ENCODE results near the gene DIP2C.
"Not testable (repeated sequence)": the region's sequence is repeated elsewhere in the genome, so short reads cannot be mapped to it uniquely, and the experiment has no call there.

Gene DIP2C

DNA sequence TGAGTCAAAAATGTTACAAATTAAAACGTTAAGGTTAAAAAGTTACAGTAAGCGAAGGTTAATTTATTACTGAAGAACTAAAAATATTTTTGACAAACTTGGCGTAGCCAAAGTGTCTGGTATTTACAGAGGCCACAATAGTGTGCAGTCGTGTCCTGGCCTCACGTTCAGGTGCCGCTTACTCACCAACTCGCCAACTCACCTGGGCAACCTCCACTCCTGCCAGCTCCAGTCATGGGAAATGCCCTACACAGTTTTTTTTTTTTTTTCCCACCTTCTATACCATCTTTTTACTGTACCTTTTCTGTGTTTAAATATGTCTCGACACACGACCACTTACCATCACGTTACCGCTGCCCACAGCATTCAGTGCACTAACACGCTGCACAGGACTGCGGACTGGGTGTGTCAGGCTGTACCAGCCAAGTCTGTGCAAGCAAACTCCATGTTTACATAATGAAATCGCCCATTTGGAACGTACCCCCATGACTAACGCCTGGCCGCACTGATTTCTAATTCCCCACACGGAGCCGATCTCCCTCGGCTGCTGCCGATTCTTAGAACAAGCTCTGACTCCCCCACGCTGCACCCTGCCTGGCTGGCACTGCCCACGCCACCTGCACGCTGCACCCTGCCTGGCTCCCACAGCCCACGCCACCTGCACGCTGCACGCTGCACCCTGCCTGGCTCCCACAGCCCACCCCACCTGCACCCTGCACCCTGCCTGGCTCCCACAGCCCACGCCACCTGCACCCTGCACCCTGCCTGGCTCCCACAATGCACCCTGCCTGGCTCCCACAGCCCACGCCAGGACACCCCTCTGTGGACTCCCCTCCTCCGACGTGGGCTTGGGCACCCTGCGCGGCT is 351.1 kb downstream of the DIP2C start:
- DNase-seq = no peak

DNA sequence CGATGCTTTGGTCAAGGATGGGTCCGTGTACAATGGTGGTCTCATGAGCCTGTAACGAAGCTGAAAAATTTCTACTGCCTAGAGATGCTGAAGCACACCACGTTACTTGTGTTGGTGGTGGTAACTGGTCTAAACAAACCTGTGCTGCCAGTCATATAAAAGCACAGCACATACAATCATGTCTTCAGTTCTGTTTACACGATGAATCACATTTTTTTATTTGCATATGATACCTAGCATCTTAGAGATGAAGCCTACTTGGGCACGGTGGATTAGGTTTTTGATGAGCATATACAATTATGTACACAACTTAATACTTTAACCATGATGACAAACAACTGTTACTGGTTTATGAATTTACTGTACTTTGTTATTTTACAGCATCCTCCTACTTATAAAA is 353.2 kb downstream of the DIP2C start:
- DNase-seq = no peak

DNA sequence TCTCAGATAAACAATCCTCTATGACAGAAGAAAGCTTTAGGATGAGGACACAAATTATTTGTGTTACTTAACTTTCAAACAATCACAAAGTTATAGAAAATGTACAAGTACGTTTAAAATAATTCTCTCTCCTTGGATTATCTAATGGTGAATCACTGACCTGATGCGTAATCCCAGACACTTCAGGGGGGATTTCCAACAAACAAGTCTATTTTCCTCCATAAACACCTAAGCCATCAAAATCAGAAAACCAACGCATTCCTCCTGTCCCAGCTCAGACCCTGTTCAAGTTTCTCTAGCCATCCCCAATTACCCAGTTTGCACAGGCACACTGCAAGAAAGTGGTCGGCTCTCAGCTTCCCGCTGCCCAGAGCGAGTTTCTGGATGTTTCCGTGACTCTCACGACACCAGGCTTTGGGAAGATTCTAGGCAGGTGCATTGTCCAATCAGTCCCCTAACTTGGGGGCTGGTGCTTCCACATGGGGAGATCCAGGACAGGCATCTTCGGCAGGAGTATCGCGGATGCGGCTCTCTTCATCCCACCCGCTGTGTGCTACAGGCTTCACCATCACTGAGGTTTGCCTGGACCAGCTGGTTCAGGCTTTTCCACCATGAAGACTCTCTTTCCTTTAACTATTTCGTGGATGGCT is 354.2 kb downstream of the DIP2C start:
- DNase-seq = no peak

DNA sequence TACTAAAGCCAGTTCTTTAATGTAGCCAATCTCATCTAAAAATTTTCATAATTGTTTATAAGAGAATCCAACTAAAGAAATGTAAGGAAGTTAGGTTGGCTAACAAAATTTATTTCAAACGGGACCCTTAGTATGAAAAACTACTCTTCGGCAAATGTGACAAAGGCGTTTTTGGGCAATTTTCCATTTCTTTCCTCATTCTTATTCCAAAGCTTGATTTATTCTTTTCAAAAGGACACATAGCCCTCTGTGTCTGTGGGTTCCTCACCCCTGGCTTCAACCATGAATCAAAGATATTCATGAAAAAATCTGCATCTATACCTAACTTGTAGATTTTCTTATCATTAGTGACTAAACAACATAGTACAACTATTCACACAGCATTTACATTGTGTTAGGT is 358.3 kb downstream of the DIP2C start:
- no peak for DNase-seq

DNA sequence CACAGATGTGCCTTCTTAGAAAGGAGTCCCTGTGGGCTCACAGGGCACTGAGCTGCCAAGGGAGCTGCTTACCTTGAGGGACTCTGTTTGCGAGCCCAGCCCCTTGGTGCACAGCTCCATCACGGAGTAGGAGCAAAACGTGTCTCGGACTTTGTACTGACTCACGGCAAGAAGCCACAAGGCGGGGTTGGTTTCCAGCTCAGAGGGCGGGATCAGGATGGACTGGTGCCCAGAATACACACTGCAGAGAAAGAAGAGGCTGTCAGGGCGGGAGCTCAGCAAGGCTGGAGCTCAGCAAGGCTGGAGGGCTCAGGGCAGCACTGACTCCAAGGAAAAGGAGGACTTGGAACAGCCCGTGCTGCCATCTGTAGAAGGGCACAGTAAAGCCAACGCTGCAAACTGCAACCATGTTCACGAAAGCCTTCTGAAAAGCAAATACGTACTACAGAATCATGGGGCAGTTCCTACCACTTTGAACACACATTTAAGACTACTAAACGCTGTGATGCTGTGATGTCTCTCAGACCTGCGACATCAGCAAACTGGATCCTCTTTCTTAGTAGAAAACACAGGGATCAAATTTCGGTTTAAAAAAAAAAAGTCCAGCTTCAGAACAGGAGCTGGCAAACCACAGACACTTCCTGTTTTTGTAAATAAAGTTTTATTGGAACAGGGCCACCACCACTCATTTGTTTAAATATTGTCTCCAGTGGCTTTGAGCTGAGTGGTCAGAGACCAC is 359.9 kb downstream of the DIP2C start:
- DNase-seq = peak; percentile 36

DNA sequence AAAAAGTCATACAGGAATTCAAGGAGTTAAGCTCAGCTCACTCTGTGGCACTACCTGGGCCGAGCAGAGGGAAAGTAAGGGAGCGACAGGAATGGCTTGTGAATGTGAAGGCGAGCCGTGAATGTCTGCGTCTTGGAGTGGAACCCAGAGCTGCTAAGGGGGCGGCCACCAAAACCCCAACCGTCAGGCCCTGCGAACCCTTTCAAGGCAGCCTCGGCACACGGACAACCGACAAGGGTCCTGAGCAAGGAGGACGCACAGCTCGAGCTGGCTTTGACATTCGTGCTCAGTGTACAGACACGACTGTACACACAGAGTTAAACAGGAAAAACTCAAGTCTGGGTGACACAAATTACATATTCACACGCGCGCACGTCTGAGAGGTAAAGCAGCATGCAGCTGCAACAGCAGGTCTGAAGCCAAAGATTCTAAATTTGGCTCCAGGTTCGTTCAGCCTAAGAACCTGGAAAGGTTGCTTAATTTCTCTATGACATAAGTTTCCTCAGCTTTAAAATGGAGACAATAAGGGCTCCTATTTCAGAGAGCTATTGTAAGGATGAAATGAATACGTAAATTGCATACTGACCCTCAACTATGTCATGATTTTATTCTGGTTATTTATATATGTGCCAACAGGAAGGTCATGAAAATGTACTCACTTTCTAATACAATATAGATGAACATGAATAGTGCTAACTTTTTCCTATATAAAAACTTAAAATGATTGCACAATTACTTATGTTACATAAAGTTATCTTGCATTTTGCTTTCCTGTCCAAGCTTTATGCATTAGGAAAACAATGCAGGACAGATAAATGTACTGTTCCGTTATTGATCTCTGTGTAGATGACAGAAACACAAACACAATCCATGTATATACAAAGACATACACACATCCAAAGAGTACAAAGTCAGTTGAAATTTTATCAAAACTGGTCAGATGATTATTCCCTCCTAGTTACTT is 361.3 kb downstream of the DIP2C start:
- no peak for DNase-seq

DNA sequence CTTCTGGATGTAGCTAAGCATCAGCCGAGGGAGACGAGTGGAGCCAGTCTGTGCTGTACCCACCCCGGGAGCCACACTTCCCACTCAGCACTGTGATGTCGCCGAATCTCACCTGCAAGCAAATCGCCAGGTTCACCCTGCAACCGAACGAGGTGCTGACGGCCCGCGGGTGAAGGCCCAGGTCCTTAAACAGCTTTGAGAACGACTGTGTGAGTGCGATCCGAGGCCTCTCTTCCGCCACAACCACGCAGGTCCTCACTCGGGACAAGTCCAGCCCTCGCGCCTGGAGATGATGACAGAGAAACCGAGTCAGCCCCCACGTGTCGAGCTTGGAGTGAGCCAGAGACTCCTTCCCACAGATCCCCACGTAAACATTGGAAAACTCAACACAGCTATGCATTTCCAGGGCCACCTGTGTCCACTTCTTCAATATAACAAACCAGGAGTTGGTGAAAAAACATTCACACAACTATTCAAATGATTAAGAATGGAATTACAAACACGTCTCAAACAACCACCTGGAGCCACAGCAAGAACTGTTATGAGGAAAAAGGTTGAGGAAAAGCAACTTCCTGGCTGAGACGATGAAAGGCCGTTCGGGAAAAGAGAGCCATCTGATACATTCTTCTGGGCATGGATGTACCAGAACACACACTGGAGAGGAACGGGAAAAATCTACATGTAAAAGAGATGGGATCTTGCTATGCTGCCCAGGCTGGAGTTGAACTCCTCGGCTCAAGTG is 362.4 kb downstream of the DIP2C start:
- DNase-seq = no peak

DNA sequence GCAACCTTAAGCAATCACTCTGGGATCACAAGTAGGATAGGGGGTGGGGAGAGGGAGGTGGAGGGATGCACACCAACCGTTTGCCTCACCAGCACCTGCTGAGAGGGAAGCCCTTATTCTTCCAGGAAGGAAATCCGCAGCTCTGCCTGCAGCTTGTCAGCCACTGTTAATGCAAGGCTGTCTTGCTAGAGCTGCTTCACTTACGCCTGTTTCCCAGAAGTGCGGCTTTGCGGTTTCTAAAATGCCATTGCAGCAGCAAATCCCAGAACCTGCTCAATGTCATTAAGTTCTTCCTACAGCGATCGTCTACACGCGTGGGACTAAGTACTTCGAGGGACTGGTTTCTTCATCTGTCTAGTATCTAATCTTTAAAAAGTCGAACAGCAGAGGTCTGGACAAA is 363.1 kb downstream of the DIP2C start:
- DNase-seq = no peak

DNA sequence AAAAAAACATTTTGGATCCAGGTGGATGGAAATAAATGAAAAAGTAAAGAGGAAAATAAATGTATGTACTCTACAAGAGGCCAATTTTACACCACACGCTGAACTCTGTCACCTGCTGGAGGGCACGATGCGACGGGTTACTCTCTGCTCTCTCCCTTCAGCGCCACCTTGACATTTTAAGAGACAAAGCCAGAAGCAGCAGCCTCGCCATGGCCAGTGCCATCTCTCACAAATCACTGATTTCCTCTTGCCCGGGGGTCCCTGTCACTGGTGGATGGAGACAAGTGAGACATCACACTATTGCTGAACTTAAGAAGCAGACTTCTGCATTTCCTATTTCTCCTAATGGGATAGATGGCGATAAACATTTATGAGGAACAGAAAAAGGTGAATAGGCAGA is 364.2 kb downstream of the DIP2C start:
- DNase-seq = no peak

DNA sequence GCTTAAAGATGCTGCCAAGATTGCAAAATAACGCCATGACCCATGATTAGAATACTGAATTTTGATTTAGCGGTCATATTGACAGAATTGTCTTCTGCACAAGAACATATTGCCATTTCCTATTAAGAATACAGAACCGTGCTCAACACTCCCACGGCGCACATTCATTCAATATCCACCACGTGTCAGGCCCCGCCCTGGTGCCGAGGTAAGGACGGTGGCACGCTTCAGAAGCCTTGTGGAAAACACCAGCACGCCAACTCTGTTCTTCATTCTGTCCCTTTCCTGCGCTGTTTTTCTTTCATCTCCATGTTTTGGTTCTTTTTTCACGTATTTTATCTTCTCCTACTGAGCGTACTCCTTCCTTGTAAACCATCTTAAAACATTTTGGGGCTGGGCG is 364.9 kb downstream of the DIP2C start:
- DNase-seq = no peak

DNA sequence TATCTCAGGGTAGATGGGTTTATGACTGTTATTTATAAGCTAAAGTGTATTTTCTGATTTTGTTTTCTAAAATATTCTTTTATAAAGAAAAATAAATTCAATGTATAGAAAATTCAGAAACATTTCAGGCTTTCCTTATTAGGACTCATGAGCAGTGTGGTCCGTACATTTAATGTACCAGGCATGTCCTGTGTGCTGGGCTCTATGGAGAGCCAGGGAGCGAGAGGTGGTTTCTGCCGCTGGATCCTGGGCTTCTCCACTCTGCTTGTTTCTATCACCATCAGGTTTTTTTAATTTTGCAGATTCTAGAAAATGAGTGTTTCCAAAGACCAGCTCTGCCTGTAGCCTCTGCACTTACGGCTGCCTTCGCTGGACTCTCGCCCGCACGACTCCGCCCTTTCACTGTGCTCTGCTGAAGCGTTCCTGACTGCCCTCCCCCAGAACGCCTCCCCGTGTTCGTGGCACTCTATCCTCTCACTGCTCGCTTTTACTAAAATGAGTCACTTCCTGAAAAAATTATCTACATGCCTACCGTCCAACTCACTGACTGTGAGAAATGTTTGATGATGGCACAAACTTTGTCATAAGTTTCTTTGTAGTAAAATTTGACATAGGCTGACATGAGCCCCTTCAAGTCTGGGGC is 365.7 kb downstream of the DIP2C start:
- DNase-seq = no peak

DNA sequence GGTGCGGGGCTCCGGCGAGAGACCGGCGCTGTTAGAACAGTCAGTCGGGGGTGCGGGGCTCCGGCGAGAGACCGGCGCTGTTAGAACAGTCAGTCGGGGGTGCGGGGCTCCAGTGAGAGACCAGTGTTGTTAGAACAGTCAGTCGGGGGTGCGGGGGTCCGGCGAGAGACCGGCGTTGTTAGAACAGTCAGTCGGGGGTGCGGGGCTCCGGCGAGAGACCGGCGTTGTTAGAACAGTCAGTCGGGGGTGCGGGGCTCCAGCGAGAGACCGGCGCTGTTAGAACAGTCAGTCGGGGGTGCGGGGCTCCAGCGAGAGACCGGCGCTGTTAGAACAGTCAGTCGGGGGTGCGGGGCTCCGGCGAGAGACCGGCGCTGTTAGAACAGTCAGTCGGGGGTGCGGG is 366.4 kb downstream of the DIP2C start:
- not testable (repeated sequence) for DNase-seq

DNA sequence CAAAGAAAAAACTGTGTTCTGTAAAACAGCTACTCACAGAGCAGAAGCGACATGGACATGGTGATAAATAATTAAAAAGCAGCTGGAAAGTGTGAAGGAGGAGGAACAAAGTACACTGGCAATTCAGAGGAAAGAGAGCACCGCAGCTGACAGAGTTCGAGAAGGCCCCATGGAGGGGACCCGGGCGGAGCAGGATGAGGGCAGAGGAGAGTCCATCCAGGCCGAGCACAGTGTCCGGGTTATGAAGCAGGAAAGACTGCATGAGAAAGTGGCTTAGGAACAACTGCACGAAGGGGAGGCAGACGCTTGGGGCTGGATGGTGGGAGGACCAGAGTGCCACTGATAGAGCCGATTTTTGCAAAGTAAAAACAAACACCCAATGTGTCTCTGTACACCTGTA is 368.7 kb downstream of the DIP2C start:
- DNase-seq = no peak

DNA sequence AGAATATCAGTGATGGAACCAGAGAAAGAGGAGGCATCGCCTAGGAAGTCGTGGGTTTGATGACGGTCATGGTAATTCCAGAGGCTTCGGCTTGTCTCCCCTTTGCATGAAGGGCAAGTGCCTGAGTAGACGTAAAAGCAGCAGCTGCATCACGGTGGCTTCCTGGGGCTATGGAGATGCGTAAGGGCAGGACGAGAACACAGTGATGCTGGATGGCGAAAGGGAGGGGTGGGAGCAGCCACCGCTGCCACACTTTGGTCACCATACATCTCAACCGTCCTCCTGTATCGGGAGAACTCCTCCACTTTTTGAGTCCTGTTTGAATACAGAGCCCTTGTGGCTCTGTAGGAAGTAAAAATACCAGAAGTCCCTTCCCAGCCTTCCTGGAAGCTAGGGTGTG is 371.5 kb downstream of the DIP2C start:
- DNase-seq = no peak

DNA sequence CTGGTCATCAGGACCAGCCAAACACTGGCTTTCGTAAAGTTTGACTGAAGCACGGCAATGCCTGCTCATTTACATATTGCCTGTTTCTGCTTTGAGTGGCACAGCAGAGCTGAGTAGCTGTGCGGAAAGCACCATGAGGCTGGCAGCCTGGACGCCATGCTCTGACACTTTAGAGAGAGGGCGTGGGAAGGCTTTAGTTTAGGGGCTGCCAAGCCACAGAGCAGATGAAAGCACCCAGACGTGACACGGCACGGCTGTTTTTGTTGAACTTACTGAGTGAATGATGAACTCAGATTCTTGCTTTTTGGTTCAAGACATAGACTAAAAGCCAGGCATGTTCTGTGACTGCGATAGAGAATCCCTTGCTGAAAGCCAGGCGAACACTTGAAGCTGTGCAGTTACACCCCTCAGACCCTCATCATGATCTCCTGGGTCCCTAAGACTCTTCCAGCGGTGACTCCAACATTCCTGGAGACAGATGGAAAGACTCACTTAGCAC is 372.1 kb downstream of the DIP2C start:
- no peak for DNase-seq

DNA sequence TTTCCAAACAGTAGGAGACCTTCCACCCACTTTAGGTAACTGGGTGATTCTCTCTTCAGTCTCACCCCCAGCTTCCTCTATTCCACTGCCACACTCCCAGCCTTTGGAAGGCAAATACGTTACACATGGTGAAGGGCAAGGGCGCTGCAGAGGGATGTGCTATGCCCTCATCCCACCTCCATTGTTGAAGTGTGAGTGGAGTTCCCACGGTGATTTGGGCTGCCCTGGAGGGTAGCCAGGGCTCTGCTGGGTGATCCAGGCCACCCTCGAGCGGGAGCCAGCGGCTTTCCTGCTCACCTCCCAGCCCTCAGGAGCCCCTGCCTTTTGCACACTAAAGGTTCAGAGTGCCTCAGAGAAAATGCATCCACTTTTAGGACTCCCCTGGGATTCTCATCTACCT is 373.1 kb downstream of the DIP2C start:
- no peak for DNase-seq

DNA sequence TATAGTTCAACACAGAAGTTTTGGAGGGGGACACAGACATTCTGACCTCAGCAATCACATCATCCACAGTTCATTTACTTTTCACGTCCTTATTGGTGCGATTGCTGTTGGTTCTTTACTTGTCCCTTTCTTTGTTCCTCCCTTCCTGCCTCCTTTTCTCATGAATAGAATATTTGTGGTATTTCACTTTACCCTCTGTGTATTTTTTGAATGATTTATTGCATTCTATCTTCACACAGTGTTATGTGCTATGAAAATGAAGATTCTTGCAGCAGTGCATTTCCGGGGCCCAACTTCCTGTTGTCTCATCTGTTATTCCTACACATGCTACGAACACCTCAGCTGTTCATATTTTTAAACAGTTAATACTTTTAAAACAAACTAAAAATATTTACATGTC is 374.6 kb downstream of the DIP2C start:
- no peak for DNase-seq

DNA sequence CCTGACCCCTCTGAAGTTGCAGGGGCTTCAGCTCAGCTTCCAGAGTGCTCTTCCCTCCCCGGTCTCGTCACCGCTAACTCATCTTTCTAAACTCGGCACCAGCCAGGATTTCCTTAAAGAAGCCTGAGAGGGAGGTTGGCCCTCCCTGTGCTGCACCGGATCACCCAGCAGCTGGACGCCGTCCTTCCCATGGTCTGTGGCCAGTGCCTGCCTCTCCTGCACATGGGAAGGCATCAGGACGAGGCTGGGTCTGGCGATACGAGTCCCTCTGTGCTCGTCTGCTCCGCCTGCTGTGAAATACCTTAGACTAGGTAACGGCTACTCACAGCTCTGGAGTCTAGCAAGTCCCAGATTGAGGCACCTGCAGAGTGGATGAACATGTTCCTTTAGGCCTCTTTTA is 375.1 kb downstream of the DIP2C start:
- no peak for DNase-seq

DNA sequence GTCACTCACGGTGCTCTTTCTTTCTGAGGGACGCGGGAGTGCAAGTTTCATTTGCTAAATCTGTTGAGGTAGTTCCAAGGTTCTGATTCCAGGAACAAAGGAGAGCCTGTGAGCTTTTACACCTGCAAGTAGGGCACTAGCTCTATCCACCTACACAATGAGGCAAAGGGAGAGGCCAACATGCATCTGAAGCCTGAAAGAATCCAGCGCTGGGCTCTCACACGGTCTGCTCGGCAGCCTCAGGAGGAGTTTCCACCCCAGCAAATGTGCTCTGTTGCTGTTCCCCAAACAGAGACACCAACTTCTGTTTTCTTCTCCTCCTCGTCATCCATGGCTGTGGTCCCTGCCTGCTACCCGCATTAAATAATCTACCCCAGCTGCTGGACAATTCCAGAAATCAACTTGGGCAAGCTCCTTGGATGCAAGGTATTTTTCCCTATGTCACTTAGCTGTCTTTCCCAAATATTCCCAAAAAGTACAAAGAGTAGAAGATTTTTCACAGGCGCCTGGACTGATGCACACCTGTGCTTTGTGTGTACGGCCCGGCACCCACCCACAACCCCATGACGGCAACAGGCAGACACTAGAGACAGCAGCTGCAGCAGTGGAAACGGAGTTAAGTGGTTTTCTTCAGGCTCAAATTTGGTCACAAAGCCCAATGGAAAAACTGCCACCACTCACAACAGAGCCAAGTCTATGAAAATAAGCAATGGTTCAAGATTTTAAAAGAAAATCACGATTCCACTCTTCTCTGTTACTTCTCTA is 377.4 kb downstream of the DIP2C start:
- DNase-seq = no peak

DNA sequence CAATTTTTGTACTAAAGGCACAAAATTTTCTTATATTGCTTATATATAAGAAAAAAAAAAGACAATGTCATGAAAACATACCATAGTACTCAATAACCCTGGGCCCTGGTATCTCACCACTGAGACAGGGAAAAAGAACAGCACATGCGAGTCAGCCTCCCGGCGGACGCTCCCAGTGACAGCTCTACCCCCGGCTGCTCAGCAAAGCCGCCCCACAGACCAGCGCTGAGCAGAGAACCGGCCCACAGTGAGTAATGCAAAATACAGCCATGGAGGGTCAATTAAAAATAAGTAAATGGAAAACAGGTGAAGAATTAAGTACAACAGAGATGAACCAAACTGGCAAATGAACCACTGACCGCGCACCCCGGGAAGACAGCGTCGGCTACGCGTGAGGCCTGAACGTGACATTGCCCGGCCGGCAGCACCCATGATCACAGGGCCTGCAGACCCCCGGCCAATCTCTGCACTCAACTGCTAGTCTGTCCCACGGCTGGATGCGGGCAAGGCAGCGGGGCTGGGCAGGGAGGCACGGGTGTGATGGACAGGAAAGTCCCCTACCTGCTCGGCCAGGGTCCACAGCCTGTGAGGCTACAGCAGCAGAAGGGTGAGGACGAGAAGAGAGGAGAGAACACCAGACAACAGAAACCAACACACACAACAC is 378.4 kb downstream of the DIP2C start:
- DNase-seq = no peak
